PC-3 (cell line): ENCODE data around the gene CD274.

ENCODE experiments used
- EZH2 ChIP-seq: fragments of 300-600 bp; sonication (generic); IDR thresholded peaks from one replicate; pipeline ENCODE4 v1.6.1; 2017; ENCODE audit warnings: antibody characterized with exemption, mild to moderate bottlenecking, low read length; ENCODE audit not compliant: unreplicated experiment
- EZH2phosphoT487 ChIP-seq: fragments of 300-600 bp; sonication (generic); IDR thresholded peaks from 2 replicates; pipeline ENCODE4 v1.6.1; 2018; ENCODE audit warnings: mild to moderate bottlenecking, antibody characterized with exemption, low read length, borderline replicate concordance
- TF ChIP-seq, protein P1 (sequence below): fragments of 300-600 bp; sonication (generic); conservative IDR thresholded peaks from 2 replicates; pipeline ENCODE4 v1.5.1; 2017; ENCODE audit warnings: antibody characterized with exemption, low read depth, mild to moderate bottlenecking, low read length

DNA sequence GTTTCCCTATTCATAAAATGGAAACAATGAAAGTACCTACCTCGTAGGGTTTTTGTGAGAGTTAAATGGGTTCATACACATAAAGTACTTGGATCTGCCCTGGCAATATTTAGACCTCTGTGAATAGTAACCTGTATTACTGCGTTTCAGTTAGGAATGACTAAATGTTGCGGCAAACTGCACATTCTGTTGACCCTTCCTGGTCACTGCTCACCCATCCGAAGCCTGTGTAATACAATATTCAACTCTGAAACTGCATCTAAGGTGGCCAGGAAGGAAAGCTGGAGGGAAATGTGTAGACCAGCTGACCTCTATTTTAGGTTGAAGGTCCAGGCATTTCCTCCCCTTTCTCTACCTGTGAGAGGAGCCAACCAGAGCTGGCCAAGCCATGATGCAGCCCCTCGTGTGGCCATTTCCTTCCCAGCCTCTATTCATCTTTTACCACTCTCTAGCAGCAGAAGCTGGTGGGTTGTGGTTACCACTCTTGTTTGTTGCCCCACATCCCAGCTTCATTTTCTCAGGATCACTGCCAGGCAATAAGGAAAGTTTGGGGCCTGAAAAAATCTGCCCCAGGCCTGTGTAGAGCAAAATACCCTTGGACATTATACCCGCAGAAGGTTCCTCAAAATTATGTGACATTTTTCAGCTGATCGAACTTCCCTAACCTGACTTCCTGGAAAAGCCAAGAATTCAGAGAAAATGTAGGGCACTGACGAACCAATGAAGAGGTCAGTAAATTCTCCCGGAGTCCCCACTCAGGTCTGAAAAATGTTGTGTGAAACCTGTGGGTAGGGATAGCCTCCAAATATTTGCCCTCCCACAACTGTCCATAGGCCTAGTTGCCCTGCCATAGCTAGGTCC is 39.5 kb downstream of the CD274 start:
- TF ChIP-seq, protein P1, sequence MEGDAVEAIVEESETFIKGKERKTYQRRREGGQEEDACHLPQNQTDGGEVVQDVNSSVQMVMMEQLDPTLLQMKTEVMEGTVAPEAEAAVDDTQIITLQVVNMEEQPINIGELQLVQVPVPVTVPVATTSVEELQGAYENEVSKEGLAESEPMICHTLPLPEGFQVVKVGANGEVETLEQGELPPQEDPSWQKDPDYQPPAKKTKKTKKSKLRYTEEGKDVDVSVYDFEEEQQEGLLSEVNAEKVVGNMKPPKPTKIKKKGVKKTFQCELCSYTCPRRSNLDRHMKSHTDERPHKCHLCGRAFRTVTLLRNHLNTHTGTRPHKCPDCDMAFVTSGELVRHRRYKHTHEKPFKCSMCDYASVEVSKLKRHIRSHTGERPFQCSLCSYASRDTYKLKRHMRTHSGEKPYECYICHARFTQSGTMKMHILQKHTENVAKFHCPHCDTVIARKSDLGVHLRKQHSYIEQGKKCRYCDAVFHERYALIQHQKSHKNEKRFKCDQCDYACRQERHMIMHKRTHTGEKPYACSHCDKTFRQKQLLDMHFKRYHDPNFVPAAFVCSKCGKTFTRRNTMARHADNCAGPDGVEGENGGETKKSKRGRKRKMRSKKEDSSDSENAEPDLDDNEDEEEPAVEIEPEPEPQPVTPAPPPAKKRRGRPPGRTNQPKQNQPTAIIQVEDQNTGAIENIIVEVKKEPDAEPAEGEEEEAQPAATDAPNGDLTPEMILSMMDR = no peak
- TF ChIP-seq EZH2phosphoT487 = no peak
- TF ChIP-seq EZH2 = no peak
